HG03565 (cell line): ENCODE data around the gene DOLK.

ENCODE experiments used
- ATAC-seq: cut with Tn5 transposase; IDR thresholded peaks from one replicate; pipeline ENCODE4 v1.9.1; 2021; ENCODE audit warnings: mild to moderate bottlenecking, moderate library complexity; ENCODE audit not compliant: unreplicated experiment

Gene DOLK

GRCh38 chr9:128909859-128910258 is 37.5 kb downstream of the DOLK start:
- ATAC-seq: no peak

- no peak for ATAC-seq
Observed at GRCh38 chr9:128908372-128908771, 39.0 kb downstream of the DOLK start.

GRCh38 chr9:128906741-128907140 is 40.7 kb downstream of the DOLK start:
- ATAC-seq: no peak

- ATAC-seq: no peak
Observed at GRCh38 chr9:128905964-128906363, 41.4 kb downstream of the DOLK start.

- no peak for ATAC-seq
Observed at GRCh38 chr9:128903871-128904620, 43.4 kb downstream of the DOLK start.

- no peak for ATAC-seq
Observed at GRCh38 chr9:128903079-128903461, 44.3 kb downstream of the DOLK start.

GRCh38 chr9:128902351-128903078 is 44.9 kb downstream of the DOLK start:
- ATAC-seq: peak; percentile 72

GRCh38 chr9:128901822-128902221 is 45.6 kb downstream of the DOLK start:
- ATAC-seq: no peak

- no peak for ATAC-seq
Observed at GRCh38 chr9:128901379-128901778, 46.0 kb downstream of the DOLK start.

GRCh38 chr9:128899566-128900322 is 47.7 kb downstream of the DOLK start:
- ATAC-seq: no peak

GRCh38 chr9:128898845-128899565 is 48.4 kb downstream of the DOLK start:
- ATAC-seq: no peak

GRCh38 chr9:128898382-128898781 is 49.0 kb downstream of the DOLK start:
- ATAC-seq: no peak

GRCh38 chr9:128895556-128895955 is 51.8 kb downstream of the DOLK start:
- no peak for ATAC-seq
